RWPE1 (cell line): Measurements from ENCODE around the gene HDAC4.

Experiments used
- CTCF ChIA-PET: fragments of 350-600 bp; sonication (Branson Sonifier 250); formaldehyde crosslinking; extraction: SDS; loops from one replicate; lab custom pipeline; 2021; lab: Yijun Ruan, JAX
- POLR2A ChIA-PET: fragments of 400-600 bp; formaldehyde crosslinking; extraction: SDS; loops from one replicate; lab custom pipeline; 2020; ENCODE audit warnings: antibody characterized with exemption; ENCODE audit not compliant: low non-redundant PET; lab: Yijun Ruan, JAX
- DNase-seq: peaks from one replicate; pipeline ENCODE4 v3.0.0; 2012; ENCODE audit warnings: low spot score
- H3K27ac ChIP-seq: fragments of 450-650 bp; 2 replicates; pipeline ENCODE4 v1.5.1; 2017
- TF ChIP-seq, protein P1 (sequence below): fragments of 450-650 bp; conservative IDR thresholded peaks from 2 replicates; pipeline ENCODE4 v1.5.1; 2017; ENCODE audit warnings: low read depth, mild to moderate bottlenecking

Gene HDAC4

DNA sequence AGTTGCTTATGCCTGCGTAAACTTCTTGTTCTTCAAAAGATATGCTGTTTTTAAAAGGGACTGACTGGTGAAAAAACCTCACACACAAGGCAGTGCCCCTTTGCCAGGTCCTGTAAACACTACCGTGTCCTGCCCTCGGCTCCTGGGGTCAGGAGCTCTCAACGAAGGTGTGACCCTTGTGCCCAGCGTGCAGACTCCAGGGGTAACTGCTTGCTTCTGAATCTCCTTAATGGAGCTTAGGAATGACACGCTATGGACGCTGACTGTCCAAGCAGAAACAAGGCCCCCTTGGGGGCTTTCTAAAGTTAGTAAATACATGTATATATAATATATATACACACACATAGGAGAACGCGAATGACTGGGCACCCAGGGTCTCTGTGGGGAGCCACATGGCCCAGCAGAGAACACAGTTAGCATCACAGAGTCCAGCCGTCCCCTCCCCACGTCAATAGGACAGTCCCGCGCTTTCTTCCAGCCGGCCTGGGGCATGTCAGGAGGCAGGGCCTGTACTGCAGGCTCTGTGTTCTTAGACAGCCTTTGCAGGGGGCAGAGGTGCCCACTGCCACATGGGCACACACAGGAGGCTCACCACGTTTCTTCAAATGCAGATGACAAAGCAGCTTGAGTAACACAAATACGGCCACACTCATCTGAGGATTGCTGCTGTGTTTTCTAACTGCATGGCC is 96.1 kb downstream of the HDAC4 start:
- ChIA-PET CTCF (no interaction called here), POLR2A (no interaction called here)
- TF ChIP-seq, protein P1, sequence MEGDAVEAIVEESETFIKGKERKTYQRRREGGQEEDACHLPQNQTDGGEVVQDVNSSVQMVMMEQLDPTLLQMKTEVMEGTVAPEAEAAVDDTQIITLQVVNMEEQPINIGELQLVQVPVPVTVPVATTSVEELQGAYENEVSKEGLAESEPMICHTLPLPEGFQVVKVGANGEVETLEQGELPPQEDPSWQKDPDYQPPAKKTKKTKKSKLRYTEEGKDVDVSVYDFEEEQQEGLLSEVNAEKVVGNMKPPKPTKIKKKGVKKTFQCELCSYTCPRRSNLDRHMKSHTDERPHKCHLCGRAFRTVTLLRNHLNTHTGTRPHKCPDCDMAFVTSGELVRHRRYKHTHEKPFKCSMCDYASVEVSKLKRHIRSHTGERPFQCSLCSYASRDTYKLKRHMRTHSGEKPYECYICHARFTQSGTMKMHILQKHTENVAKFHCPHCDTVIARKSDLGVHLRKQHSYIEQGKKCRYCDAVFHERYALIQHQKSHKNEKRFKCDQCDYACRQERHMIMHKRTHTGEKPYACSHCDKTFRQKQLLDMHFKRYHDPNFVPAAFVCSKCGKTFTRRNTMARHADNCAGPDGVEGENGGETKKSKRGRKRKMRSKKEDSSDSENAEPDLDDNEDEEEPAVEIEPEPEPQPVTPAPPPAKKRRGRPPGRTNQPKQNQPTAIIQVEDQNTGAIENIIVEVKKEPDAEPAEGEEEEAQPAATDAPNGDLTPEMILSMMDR: no peak
- DNase-seq: no peak
- no peak overlapping the region for H3K27ac ChIP-seq

DNA sequence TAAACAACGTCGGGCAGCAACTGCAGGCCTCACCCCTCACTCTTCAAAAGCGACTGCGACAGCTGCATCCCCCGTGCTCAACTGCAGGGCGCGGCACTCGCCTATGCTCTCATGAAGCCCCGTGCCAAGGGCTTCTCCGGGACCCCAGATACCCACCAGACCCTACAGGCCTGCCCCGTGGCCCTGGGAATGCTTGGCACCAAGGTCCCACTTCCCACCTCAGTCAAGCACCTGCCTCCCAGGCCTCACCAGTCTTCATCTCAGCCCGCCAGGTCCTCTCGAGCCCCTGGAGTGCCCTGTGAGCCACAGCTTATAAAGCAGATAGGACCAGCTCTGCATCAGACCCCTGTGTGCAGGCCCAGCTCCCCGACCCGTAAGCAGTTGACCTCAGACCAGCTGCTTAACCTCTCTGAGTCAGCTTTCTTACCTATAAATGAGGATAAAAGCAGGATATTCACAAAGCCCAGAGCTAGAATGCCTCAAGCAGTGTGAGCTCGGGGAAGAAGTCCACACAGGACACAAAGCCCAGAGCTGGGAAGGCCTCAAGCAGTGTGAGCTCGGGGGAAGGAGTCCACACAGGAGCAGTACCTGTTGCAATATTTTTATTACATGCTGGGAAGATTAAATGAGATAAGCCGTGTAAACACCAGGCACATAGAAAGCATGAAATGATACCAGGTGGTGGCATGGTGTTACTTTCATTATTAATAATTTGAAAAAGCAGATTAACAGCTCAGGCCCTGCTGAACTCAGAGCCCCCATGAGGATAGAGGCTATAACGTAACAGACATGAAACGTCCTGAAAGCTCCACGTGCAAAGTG is 96.9 kb downstream of the HDAC4 start:
- H3K27ac ChIP-seq: no peak overlapping the region
- POLR2A ChIA-PET: no interaction called here
- TF ChIP-seq, protein P1: no peak
- no peak for DNase-seq
- CTCF ChIA-PET: no interaction called here

DNA sequence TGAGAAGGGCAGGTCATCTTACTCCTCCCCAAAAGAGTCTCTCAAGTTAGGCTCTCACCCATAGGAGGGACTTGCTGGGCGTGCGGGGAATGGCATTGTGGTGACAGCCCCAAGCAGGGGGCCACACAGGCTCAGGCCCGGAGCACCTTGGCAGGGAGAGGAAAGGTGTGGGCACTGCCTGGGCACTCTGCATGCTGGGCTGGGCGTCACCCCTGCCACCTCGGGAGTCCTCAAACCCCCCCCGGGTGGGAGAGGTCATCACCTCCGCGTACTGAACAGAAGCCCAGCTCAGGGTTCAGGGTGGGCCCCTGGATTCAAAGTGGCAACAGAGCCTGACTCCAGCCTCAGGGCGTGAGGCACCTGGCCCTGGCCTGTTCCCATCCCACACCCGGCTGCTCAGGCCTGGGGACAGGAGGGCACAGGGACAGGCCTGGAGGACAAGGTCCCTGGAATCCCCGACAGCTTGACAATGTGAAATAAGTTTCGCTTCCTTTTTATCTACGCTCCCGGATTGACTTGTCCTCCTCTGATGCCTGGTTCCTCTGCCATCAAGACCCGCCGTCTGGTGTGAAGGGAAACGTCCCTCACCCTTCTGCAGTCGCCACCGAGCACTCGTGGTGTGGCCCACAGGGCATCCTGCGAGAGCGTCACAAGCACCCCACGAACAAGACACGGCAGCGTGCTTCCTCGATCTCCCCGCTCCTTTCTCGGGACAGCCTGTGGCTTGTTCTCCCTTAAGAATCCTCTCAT is 97.8 kb downstream of the HDAC4 start:
- ChIA-PET POLR2A (interaction anchor here (0.6 kb wide), 1 partner anchor 124 kb away, joined by 3 read pairs; no protein-coding TSS in a partner anchor), CTCF (no interaction called here)
- H3K27ac ChIP-seq: no peak overlapping the region
- no peak for DNase-seq
- TF ChIP-seq, protein P1: no peak

DNA sequence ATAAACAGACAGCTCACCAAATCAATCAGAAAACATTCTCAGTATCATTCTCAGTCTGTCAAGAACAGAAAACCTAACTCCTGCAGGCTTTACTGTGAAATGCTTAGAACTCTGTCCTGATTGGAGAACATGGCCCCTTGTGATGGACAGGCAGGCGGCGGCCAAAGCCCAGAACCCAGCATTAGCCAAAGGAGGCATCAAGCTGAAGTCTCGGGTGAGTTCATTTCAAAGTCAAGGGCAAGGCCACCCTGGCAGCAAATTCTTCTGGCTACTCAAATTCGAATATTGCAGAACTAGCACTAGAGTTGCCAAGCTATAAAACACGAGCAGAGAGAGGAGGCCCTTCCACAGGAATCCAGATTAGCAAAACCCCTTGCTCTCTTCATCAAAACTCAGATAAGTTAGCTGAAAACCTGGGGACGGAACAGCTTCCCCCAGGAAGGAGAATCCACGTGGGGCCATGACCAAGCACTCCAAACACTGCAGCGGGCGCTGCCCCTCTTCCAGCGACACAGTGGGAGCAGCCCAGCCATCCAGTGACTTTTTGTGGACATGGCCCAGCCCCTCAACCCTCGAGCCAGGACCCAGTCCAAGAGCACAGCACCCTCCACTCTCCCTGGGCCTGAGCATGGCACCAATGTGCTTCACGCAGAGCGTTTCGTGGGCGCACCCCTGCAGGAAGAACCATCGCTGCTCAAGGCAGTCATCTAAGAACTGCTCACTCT is 98.6 kb downstream of the HDAC4 start:
- POLR2A ChIA-PET: no interaction called here
- TF ChIP-seq, protein P1: no peak
- CTCF ChIA-PET: no interaction called here
- no peak for DNase-seq
- no peak overlapping the region for H3K27ac ChIP-seq

DNA sequence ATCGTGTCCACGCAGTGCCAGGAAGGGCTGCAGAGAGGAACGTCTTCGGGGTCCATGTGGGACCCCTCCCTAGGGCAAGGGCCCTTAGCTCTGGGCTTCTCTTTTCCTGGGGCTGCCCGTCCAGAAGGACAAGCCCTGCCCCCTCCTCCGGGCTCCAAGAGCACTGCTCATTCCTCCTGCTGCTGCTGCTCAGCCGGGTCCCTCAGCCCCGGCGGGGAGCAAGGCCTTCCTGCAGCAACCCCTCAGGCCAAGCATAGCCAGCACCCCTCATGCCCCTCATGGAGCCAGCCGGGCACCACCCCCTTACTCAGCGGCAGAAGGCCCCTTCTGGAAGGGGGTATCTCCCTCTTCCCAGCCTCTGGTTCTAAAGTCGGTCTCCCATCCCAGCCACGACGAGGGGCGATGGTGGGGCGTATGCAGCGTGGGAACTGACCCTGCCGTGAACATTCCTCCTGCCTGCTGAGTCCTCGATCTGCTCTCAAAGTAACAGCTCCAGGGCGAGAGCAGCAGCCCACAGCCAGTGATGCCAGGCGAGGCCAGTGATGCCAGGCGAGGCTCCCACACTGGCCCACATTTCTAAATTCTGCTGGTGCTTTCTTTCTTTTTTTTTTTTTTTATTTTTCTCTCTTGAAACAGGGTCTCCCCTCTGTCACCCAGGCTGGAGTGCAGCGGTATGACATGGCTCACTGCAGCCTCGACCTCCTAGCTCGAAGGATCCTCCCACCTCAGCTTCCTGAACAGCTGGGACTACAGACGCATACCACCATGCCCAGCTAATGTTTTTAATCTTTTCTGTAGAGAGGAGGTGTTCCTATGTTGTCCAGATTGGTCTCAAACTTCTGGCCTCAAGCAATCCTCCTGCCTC is 99.7 kb downstream of the HDAC4 start:
- ChIA-PET CTCF (interaction anchor here (0.7 kb wide), 1 partner anchor 9 kb away, joined by 3 read pairs; no protein-coding TSS in a partner anchor), POLR2A (no interaction called here)
- H3K27ac ChIP-seq: no peak overlapping the region
- DNase-seq: no peak
- TF ChIP-seq, protein P1: no peak
